NCI-H1694 treated with DMSO at 0.1 percent for 48 hours (cell line): ENCODE measurements around the gene UBXN2A.

Experiments used
- DNase-seq: peaks from one replicate; lab custom pipeline; 2025; lab: John Stamatoyannopoulos, UW

The UBXN2A gene

GRCh38 chr2:24045511-24046508, 105.5 kb downstream of the UBXN2A start:
- no peak for DNase-seq

- DNase-seq = no peak
These were observed 106.3 kb downstream of the UBXN2A start for GRCh38 chr2:24046599-24046929.

GRCh38 chr2:24046930-24047702, 106.9 kb downstream of the UBXN2A start, which contains the start of gene WDCP:
WDCP (minus strand) TSS chr2:24047391; CDS start chr2:24039494, 7,897 bp downstream.
- DNase-seq = peak; percentile 99

- DNase-seq = no peak
These were observed 107.4 kb downstream of the UBXN2A start for GRCh38 chr2:24047703-24048033.

- peak; percentile 39 for DNase-seq
These were observed 108.7 kb downstream of the UBXN2A start for GRCh38 chr2:24048769-24049484.

- DNase-seq = peak; percentile 60
These were observed 109.3 kb downstream of the UBXN2A start, which contains the start of gene FKBP1B for GRCh38 chr2:24049485-24050021. FKBP1B (plus strand) TSS chr2:24049741; CDS start chr2:24049850, 109 bp downstream.

- DNase-seq = no peak
These were observed 110.0 kb downstream of the UBXN2A start for GRCh38 chr2:24050041-24050979.

GRCh38 chr2:24051833-24052232, 111.6 kb downstream of the UBXN2A start:
- no peak for DNase-seq

GRCh38 chr2:24052951-24053350, 112.7 kb downstream of the UBXN2A start:
- DNase-seq = no peak
